ENCODE measurements around the gene BCL2L13.
A peak's percentile ranks its signal among the peaks of the same experiment; 100 is the strongest.

BCL2L13 gene

DNA sequence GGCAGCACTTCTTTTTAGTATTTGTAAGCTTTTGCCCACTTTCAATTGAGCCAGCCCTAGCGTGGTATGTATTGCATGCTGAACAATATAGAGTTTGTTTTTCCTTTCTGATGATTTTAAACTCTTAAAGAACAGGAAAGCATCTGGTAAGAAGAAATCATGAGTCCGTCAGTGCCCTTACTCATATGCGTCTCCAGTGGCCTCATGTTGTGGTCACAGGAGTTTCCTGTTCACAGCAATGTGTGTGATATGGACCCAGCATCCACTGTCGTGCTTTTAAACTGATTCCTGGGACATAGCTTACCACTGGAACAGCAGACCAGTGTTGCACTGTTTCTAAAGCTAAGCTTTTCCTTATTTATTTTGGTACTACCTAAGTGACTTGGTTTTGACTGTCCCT lies 95.6 kb downstream of the BCL2L13 start:
- Mint-ChIP-seq H3K4me3 (no peak overlapping the region), H3K27me3 (ENCODE audit: low read depth) (no peaks in the 10 kb centered on the region), H3K9me3 (no peaks in the 10 kb centered on the region), H3K27ac (no peak overlapping the region), H3K36me3 (ENCODE audit: low read depth) (peaks cover 20% of the 10 kb centered on the region), H3K4me1 (ENCODE audit: low read depth) (peaks cover 14% of the 10 kb centered on the region)
- peak; percentile 53 for DNase-seq (ENCODE audit: low spot score)

DNA sequence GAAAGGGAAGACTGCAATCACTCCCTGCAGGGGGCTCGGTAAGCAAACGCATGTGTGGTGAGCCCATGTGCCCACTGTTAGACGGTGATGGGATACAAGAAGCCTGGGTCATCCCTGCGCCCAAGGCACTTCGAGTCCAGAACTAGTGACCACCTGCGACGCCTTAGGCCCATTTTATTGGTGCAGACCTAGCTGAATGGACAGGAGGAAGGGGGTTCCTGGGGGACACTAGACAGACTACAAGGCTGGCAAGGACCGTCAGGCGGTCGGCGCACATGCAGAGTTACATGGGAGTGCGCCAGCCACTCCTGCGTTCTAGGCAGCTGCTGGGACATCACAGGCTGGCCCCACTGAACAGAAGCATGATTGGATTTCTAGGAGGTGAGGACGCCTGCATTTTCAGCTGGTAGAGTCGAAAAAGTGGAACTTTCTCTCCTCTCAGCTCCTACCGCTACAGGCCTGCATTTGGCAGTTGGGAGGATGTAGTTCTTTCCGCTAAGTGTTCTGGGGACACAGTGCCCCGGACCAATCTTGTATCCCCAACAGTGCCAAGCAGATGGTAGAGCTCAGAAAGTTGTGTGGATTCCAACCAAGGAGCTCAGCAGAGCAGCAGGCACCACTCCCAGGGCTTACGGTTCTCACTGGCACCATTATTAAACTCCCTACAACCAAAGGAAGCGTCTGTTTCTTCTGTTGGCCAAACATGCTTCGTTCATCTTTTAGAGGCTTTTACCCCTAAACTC lies 100.0 kb downstream of the BCL2L13 start:
- Mint-ChIP-seq H3K36me3 (ENCODE audit: low read depth) (peaks cover 13% of the 10 kb centered on the region), H3K27ac (no peak overlapping the region), H3K4me1 (ENCODE audit: low read depth) (peaks cover 13% of the 10 kb centered on the region), H3K27me3 (ENCODE audit: low read depth) (no peaks in the 10 kb centered on the region), H3K9me3 (no peaks in the 10 kb centered on the region), H3K4me3 (no peak overlapping the region)
- no peak for DNase-seq (ENCODE audit: low spot score)

DNA sequence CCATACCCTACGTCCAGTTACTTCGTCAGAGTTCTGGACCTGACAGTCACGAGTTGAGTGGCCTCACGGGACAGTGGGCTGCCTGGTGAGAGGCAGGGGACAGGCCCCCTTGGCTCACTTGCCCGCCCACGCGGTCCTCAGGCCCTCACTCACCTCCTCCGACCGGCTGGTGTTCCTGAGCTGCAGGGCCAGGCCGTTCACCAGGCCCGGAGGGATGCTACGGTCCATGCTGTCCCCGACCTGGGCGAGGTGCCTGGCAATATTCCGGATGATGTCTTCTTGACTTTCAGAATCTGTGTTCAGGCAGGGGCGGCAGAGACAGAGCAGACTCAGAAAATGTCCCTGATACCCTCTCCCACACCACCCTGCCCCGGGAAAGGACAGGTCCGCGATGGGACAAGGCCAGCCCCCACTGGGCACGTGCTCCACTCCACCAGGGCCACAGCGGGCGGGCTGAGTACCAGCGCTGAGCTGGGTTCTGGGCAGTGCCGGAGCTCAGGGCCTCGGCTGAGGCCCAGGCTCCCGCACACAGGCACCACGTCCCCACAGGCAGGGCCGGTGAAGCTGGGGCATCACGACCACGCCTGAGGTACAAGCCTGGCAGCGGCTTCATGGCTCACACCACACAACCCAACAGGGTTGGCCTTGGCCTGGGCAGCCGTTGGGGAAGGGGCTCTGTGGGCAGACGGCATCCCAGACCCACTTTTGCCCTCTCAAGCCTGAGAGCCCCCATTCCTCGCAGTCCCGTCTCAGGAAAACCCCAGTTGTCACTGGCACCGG lies 100.8 kb downstream of the BCL2L13 start:
- Mint-ChIP-seq H3K36me3 (ENCODE audit: low read depth) (peaks cover 10% of the 10 kb centered on the region), H3K27ac (no peak overlapping the region), H3K9me3 (no peaks in the 10 kb centered on the region), H3K4me1 (ENCODE audit: low read depth) (peaks cover 6% of the 10 kb centered on the region), H3K4me3 (no peak overlapping the region), H3K27me3 (ENCODE audit: low read depth) (no peaks in the 10 kb centered on the region)
- no peak for DNase-seq (ENCODE audit: low spot score)

DNA sequence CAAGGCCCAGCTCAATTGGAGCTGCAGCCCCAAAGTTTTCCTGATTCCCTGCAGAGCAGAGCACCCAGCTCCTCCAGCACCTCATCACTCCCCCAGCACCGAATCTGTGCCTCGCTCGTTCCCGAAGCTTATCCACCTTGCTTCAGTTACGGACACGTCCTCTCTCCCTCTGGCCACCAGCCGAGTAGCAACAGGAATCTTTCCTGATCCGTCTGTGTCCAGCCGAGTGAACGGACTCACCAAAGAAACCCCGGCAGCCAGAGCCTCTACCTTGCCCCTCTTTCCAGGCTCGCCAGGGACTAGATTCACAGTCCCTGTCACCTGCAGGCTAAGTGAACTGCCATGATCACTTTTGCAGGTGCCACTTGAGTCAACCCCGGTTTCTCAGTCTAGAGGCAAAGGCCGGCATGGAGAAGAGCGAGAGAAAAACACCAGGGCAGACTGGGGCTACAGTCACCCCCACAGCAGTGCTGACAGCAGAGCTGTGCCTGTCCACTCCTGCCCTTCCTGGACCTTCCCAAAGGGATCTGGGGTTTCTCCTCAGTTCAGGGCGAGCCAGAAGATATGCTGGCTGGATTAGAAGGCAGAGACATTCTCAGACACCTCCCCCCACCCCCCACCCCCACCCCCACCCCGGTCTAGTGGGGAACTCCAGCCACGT lies 103.4 kb downstream of the BCL2L13 start:
- Mint-ChIP-seq H3K27ac (no peak overlapping the region), H3K27me3 (ENCODE audit: low read depth) (no peaks in the 10 kb centered on the region), H3K4me3 (no peak overlapping the region), H3K4me1 (ENCODE audit: low read depth) (no peaks in the 10 kb centered on the region), H3K9me3 (no peaks in the 10 kb centered on the region), H3K36me3 (ENCODE audit: low read depth) (peaks cover 10% of the 10 kb centered on the region)
- DNase-seq (ENCODE audit: low spot score), result no peak

DNA sequence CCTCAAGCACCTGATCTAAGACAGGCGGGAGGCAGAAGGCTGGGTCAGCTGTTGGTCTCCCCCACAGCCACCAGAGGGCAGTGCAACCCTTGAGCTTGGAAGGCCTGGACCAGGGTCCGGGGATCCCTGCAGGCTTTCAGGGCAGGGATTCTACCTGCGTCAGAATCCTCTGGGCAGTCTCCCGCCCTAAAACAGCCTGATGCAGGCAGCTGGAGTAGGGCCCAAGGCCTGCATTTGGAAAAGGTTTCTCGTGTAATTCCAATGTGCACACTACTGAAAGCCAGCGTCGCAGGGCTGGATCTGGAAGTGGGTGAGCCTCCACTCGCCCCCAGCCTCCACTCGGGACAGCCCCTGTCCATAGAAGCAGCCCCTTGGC lies 104.0 kb downstream of the BCL2L13 start:
- no peaks in the 10 kb centered on the region for H3K4me1 Mint-ChIP-seq (ENCODE audit: low read depth)
- H3K36me3 Mint-ChIP-seq (ENCODE audit: low read depth), result peaks cover 10% of the 10 kb centered on the region
- no peak overlapping the region for H3K4me3 Mint-ChIP-seq
- DNase-seq (ENCODE audit: low spot score), result peak; percentile 46
- no peak overlapping the region for H3K27ac Mint-ChIP-seq
- no peaks in the 10 kb centered on the region for H3K9me3 Mint-ChIP-seq
- no peaks in the 10 kb centered on the region for H3K27me3 Mint-ChIP-seq (ENCODE audit: low read depth)

DNA sequence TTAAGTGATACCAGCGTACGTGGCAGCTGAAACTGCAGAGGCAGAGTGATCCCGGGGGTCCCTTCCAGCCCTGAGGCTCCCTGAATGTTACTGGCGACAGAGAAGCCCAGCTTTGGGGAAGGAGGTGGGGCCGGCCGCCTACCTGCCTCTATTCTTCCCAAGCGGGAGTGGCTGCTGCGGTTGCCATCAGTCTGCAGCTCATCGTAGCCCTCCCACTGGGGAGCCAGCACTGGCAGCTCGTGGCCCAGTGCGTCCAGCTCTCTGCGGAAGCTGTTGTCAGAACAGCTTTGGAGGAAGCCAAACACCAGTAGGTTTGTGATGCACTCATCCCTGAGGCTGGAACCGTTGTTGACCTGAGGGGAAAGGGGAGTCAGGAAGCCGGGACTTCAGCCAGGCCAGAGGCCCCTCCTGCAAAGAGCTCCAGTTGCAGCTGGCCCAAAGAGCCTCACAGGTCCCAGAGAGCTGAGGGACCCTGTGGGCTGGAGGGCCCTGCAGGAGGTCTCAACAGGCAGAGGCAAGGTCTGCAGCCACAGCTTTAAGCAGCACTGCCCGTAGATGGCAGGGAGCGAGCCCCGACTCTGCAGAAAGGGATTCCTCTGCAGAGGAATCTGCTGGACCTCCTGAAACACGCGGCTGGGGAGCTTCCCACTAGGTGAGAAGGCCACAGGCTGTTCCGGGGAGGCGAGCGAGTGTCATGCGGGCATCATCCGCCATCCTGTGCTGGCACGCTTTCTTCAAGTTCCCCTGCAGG lies 105.3 kb downstream of the BCL2L13 start:
- no peak overlapping the region for H3K4me3 Mint-ChIP-seq
- H3K27ac Mint-ChIP-seq, result no peak overlapping the region
- no peaks in the 10 kb centered on the region for H3K4me1 Mint-ChIP-seq (ENCODE audit: low read depth)
- no peak for DNase-seq (ENCODE audit: low spot score)
- no peaks in the 10 kb centered on the region for H3K9me3 Mint-ChIP-seq
- H3K36me3 Mint-ChIP-seq (ENCODE audit: low read depth), result peaks cover 4% of the 10 kb centered on the region
- no peaks in the 10 kb centered on the region for H3K27me3 Mint-ChIP-seq (ENCODE audit: low read depth)

DNA sequence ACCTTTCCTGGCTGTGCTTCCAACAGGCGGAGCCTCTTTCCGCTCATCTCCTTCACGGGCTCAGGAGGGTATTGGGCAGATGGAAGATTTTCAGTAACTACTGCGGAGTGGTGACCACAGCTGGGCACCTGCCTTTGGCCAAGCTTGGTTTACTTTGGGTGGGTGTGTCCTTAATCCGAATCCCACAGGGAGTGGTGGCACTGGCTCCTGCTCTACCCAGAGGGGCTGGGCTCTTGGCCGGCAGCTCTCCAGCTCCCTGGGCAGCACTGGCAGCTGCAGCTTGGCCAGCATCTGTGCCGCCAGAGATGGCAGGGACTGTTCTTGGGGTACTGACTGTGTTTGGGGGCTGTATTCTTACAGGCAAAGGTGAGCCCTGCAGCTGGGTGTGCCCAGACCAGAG lies 105.9 kb downstream of the BCL2L13 start:
- Mint-ChIP-seq H3K9me3 (no peaks in the 10 kb centered on the region), H3K4me1 (ENCODE audit: low read depth) (no peaks in the 10 kb centered on the region), H3K4me3 (no peak overlapping the region), H3K36me3 (ENCODE audit: low read depth) (peaks cover 4% of the 10 kb centered on the region), H3K27me3 (ENCODE audit: low read depth) (no peaks in the 10 kb centered on the region), H3K27ac (no peak overlapping the region)
- DNase-seq (ENCODE audit: low spot score), result no peak

DNA sequence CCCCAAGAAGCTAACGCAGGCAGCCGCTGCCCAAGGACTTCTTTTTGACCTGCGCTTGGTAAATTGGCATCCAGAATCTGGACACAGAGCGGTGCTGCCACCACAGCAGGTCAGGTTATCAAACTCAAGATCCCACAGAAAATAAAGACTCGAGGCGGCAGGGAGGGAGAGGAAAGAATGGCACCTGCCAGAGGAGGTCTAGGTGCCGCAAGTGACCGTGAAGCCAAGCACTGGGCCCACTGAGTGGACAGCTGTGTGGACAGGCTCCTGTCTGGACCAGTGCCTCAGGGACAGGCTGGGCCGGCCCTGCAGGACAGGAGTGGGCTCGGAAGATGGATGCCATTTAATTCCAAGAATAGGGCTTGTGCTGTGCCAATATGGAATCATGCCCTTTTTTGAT lies 108.4 kb downstream of the BCL2L13 start:
- no peak for DNase-seq (ENCODE audit: low spot score)
- H3K27ac Mint-ChIP-seq, result no peak overlapping the region
- H3K27me3 Mint-ChIP-seq (ENCODE audit: low read depth), result no peaks in the 10 kb centered on the region
- H3K4me1 Mint-ChIP-seq (ENCODE audit: low read depth), result no peaks in the 10 kb centered on the region
- no peaks in the 10 kb centered on the region for H3K9me3 Mint-ChIP-seq
- H3K4me3 Mint-ChIP-seq, result no peak overlapping the region
- H3K36me3 Mint-ChIP-seq (ENCODE audit: low read depth), result peaks cover 4% of the 10 kb centered on the region

DNA sequence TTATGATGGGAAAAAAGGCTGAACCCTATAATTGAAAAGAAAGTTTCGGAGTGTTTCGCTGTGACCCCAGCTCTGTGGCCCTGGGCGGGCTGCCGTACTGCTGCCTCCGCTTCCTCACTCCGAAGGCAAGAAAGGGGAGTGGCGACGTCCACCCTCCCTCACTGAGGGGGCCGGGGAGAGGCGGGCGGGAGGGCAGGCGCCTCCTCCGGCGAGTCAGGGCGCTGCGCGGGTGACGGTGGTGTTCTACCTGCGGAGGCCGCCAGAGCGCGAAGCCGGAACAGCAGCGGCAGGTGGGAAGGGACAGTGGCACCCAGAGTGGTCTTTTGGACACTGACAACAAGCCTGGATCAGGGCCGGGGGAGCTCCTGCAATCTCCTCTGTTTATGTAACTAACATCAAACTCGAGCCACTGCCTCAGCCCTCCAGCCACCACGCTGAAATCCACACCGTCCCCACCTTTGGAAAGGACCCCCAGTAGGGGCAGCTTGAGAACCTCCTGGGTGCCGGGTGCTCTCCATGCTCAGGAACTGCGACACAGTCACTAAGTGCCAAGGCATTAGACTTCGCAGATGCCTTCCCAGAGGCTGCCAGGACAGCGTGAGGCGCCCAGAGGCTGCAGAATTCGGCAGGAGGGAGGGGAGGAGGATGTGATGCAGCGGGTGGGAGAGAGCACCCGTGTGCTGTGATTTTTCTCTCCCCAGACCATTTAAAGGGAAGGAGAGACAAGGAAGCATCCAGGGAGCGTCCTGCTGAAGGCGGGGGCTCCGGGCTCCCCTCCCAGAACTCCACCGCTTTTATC lies 110.2 kb downstream of the BCL2L13 start:
- H3K9me3 Mint-ChIP-seq, result no peaks in the 10 kb centered on the region
- H3K36me3 Mint-ChIP-seq (ENCODE audit: low read depth), result no peaks in the 10 kb centered on the region
- no peak overlapping the region for H3K27ac Mint-ChIP-seq
- no peaks in the 10 kb centered on the region for H3K27me3 Mint-ChIP-seq (ENCODE audit: low read depth)
- no peak overlapping the region for H3K4me3 Mint-ChIP-seq
- DNase-seq (ENCODE audit: low spot score), result no peak
- H3K4me1 Mint-ChIP-seq (ENCODE audit: low read depth), result no peaks in the 10 kb centered on the region

DNA sequence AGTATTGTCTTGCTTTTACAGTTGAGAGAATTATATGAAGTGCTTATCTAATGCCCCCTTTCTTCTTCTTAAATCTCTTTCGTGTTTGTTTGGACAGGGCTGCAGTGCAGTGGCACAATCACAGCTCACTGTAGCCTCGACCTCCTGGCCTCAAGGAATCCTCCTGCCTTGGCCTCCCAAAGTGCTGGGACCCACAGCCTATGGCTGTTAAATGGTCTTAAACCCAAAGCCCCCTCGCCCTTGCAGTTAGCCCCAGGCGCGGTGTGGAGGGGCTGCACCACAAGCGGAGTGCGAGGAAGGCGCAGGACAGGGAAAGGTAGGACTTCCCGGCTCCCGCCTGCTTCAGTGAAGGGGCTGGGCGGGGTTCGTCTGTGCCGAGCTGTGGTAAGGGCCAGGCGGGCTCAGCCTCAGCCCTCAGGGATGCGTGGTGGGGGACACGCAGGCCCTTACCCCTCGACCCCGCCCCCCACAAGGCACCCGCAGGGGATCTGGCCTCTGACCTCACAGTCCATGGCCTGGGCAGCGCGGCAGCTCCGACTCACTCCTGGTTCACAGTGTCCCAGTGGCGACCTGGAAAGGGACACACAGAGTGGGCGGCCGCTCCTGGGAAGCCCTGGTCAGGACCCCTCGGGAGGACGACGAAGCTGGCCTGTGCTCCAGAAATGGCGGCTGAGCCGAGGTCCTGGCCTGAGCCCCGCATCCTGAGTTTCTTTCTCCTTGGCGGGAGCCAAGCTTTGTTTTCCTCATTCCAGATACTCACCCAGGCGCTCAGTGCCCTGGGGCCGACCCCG lies 111.2 kb downstream of the BCL2L13 start:
- Mint-ChIP-seq H3K9me3 (no peaks in the 10 kb centered on the region), H3K27ac (no peak overlapping the region), H3K36me3 (ENCODE audit: low read depth) (no peaks in the 10 kb centered on the region), H3K27me3 (ENCODE audit: low read depth) (no peaks in the 10 kb centered on the region), H3K4me3 (no peak overlapping the region), H3K4me1 (ENCODE audit: low read depth) (no peaks in the 10 kb centered on the region)
- no peak for DNase-seq (ENCODE audit: low spot score)

DNA sequence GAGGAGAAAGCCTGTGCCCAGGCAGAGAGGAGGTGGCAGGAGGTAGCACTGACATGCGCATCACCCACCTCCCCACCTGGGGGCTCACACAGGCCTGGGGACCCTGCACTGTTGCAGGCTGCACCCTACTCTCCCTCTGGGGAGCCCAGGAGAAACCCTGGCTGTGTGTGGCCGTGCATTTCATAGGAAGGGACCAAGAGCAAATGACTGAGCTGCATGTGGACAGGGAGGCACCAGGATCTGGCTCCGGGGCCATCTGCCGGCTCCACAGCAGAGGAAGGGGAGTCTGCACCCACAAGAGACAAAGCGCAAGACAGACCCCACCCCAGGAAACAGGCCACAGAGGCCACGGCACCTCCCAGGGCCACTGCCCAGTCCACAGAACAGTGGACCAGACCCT lies 113.0 kb downstream of the BCL2L13 start:
- no peaks in the 10 kb centered on the region for H3K36me3 Mint-ChIP-seq (ENCODE audit: low read depth)
- H3K27me3 Mint-ChIP-seq (ENCODE audit: low read depth), result no peaks in the 10 kb centered on the region
- no peak overlapping the region for H3K4me3 Mint-ChIP-seq
- no peaks in the 10 kb centered on the region for H3K4me1 Mint-ChIP-seq (ENCODE audit: low read depth)
- no peaks in the 10 kb centered on the region for H3K9me3 Mint-ChIP-seq
- no peak for DNase-seq (ENCODE audit: low spot score)
- H3K27ac Mint-ChIP-seq, result no peak overlapping the region

DNA sequence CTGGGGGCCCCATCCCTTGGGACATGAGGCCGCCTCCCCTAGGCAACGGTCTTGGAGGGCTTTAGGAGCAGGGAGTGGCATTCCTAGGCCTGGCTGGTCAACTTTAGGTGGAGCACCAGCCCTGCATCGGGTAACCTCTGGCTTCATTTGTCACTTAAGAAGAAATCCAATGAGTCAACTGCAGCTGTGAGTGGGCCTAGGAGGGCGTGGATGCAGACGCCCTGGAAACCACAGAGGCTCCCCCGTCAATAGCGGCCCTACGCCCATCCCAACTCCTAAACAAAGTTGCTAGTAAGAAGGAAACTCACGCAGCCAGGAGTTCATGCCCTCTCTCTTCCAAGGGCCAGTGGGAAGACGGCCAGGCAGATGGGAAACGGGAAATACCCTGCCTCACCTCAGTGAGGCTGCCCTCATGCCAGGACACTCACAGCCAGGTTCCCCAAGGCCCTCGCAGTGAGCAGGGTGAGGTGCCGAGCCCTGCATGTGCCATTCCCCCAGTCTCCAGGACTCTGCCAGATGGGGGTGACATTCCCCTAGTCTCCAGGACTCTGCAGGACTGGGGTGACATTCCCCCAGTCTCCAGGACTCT lies 114.9 kb downstream of the BCL2L13 start:
- DNase-seq (ENCODE audit: low spot score), result no peak
- Mint-ChIP-seq H3K27me3 (ENCODE audit: low read depth) (peaks cover 2% of the 10 kb centered on the region), H3K27ac (no peak overlapping the region), H3K9me3 (no peaks in the 10 kb centered on the region), H3K36me3 (ENCODE audit: low read depth) (no peaks in the 10 kb centered on the region), H3K4me1 (ENCODE audit: low read depth) (no peaks in the 10 kb centered on the region), H3K4me3 (no peak overlapping the region)

All from T-helper 2 cell treated with Interferon-gamma antibody and Interleukin-4, amounts not matched to agents 5 μg/mL and 100 μg/mL, for 36 hours (primary cell).